Measurements from ENCODE around the gene DAB1.

The DAB1 gene

GRCh38 chr1:57162607-57163261 is 261.1 kb downstream of the DAB1 start:
- Mint-ChIP-seq H3K27me3 (no peaks in the 10 kb centered on the region), H3K9me3 (ENCODE audit: low read depth) (no peaks in the 10 kb centered on the region), H3K27ac (no peak overlapping the region), H3K36me3 (no peaks in the 10 kb centered on the region), H3K4me1 (ENCODE audit: low read depth) (no peaks in the 10 kb centered on the region), H3K4me3 (no peak overlapping the region)

GRCh38 chr1:57160594-57160993 is 263.3 kb downstream of the DAB1 start:
- Mint-ChIP-seq H3K9me3 (ENCODE audit: low read depth) (no peaks in the 10 kb centered on the region), H3K27me3 (peaks cover 8% of the 10 kb centered on the region), H3K27ac (no peak overlapping the region), H3K4me1 (ENCODE audit: low read depth) (no peaks in the 10 kb centered on the region), H3K36me3 (no peaks in the 10 kb centered on the region), H3K4me3 (no peak overlapping the region)

- Mint-ChIP-seq H3K9me3 (ENCODE audit: low read depth) (no peaks in the 10 kb centered on the region), H3K27me3 (peaks cover 10% of the 10 kb centered on the region), H3K36me3 (no peaks in the 10 kb centered on the region)
These were observed 265.3 kb downstream of the DAB1 start for GRCh38 chr1:57158604-57158998.

GRCh38 chr1:57157818-57158603 is 265.8 kb downstream of the DAB1 start:
- no peak overlapping the region for H3K4me3 Mint-ChIP-seq

More at GRCh38 chr1:57158604-57158998, 265.3 kb downstream of the DAB1 start:
- Mint-ChIP-seq H3K27ac (no peak overlapping the region), H3K4me3 (no peak overlapping the region), H3K4me1 (ENCODE audit: low read depth) (no peaks in the 10 kb centered on the region)

GRCh38 chr1:57156907-57157306 is 267.0 kb downstream of the DAB1 start:
- Mint-ChIP-seq H3K27me3 (peaks cover 10% of the 10 kb centered on the region), H3K9me3 (ENCODE audit: low read depth) (no peaks in the 10 kb centered on the region), H3K4me3 (no peak overlapping the region), H3K4me1 (ENCODE audit: low read depth) (no peaks in the 10 kb centered on the region), H3K36me3 (no peaks in the 10 kb centered on the region), H3K27ac (no peak overlapping the region)

More at GRCh38 chr1:57157818-57158603, 265.8 kb downstream of the DAB1 start:
- Mint-ChIP-seq H3K36me3 (no peaks in the 10 kb centered on the region), H3K9me3 (ENCODE audit: low read depth) (no peaks in the 10 kb centered on the region), H3K4me1 (ENCODE audit: low read depth) (no peaks in the 10 kb centered on the region), H3K27me3 (peaks cover 10% of the 10 kb centered on the region), H3K27ac (no peak overlapping the region)

- no peak overlapping the region for H3K27ac Mint-ChIP-seq
- no peaks in the 10 kb centered on the region for H3K4me1 Mint-ChIP-seq (ENCODE audit: low read depth)
- H3K27me3 Mint-ChIP-seq: peaks cover 2% of the 10 kb centered on the region
- no peaks in the 10 kb centered on the region for H3K9me3 Mint-ChIP-seq (ENCODE audit: low read depth)
- H3K4me3 Mint-ChIP-seq: no peak overlapping the region
- no peaks in the 10 kb centered on the region for H3K36me3 Mint-ChIP-seq
These were observed 277.8 kb downstream of the DAB1 start for GRCh38 chr1:57146100-57146499.

- Mint-ChIP-seq H3K27ac (no peak overlapping the region), H3K4me3 (no peak overlapping the region), H3K27me3 (peaks cover 2% of the 10 kb centered on the region), H3K36me3 (no peaks in the 10 kb centered on the region), H3K9me3 (ENCODE audit: low read depth) (no peaks in the 10 kb centered on the region), H3K4me1 (ENCODE audit: low read depth) (no peaks in the 10 kb centered on the region)
These were observed 280.9 kb downstream of the DAB1 start for GRCh38 chr1:57142999-57143398.

- Mint-ChIP-seq H3K27me3 (peaks cover 2% of the 10 kb centered on the region), H3K4me1 (ENCODE audit: low read depth) (no peaks in the 10 kb centered on the region), H3K9me3 (ENCODE audit: low read depth) (no peaks in the 10 kb centered on the region), H3K27ac (no peak overlapping the region), H3K4me3 (no peak overlapping the region), H3K36me3 (no peaks in the 10 kb centered on the region)
These were observed 281.7 kb downstream of the DAB1 start for GRCh38 chr1:57142169-57142568.

- Mint-ChIP-seq H3K4me3 (no peak overlapping the region), H3K9me3 (ENCODE audit: low read depth) (no peaks in the 10 kb centered on the region), H3K27ac (no peak overlapping the region), H3K27me3 (peaks cover 2% of the 10 kb centered on the region), H3K36me3 (no peaks in the 10 kb centered on the region), H3K4me1 (ENCODE audit: low read depth) (no peaks in the 10 kb centered on the region)
These were observed 285.3 kb downstream of the DAB1 start for GRCh38 chr1:57138432-57139078.

GRCh38 chr1:57137980-57138379 is 285.9 kb downstream of the DAB1 start:
- no peak overlapping the region for H3K27ac Mint-ChIP-seq
- no peaks in the 10 kb centered on the region for H3K36me3 Mint-ChIP-seq
- H3K4me3 Mint-ChIP-seq: no peak overlapping the region
- H3K27me3 Mint-ChIP-seq: peaks cover under 1% of the 10 kb centered on the region
- H3K9me3 Mint-ChIP-seq (ENCODE audit: low read depth): no peaks in the 10 kb centered on the region
- H3K4me1 Mint-ChIP-seq (ENCODE audit: low read depth): no peaks in the 10 kb centered on the region

- Mint-ChIP-seq H3K9me3 (ENCODE audit: low read depth) (no peaks in the 10 kb centered on the region), H3K27ac (no peak overlapping the region), H3K36me3 (no peaks in the 10 kb centered on the region), H3K4me3 (no peak overlapping the region), H3K4me1 (ENCODE audit: low read depth) (no peaks in the 10 kb centered on the region), H3K27me3 (no peaks in the 10 kb centered on the region)
These were observed 289.1 kb downstream of the DAB1 start for GRCh38 chr1:57134803-57135202.

- Mint-ChIP-seq H3K9me3 (ENCODE audit: low read depth) (no peaks in the 10 kb centered on the region), H3K4me3 (no peak overlapping the region), H3K36me3 (no peaks in the 10 kb centered on the region), H3K4me1 (ENCODE audit: low read depth) (no peaks in the 10 kb centered on the region), H3K27ac (no peak overlapping the region), H3K27me3 (no peaks in the 10 kb centered on the region)
These were observed 290.2 kb downstream of the DAB1 start for GRCh38 chr1:57133686-57134085.

- Mint-ChIP-seq H3K27ac (no peak overlapping the region), H3K27me3 (no peaks in the 10 kb centered on the region), H3K4me3 (no peak overlapping the region), H3K4me1 (ENCODE audit: low read depth) (no peaks in the 10 kb centered on the region), H3K9me3 (ENCODE audit: low read depth) (no peaks in the 10 kb centered on the region), H3K36me3 (no peaks in the 10 kb centered on the region)
These were observed 290.8 kb downstream of the DAB1 start for GRCh38 chr1:57132993-57133622.

- H3K9me3 Mint-ChIP-seq (ENCODE audit: low read depth): no peaks in the 10 kb centered on the region
- H3K27ac Mint-ChIP-seq: no peak overlapping the region
- H3K27me3 Mint-ChIP-seq: no peaks in the 10 kb centered on the region
- no peak overlapping the region for H3K4me3 Mint-ChIP-seq
- no peaks in the 10 kb centered on the region for H3K36me3 Mint-ChIP-seq
- no peaks in the 10 kb centered on the region for H3K4me1 Mint-ChIP-seq (ENCODE audit: low read depth)
These were observed 292.0 kb downstream of the DAB1 start for GRCh38 chr1:57131701-57132394.

Measured in activated naive CD8-positive, alpha-beta T cell (primary cell).